ENCODE results near the gene IL1RAPL1.

- TF ChIP-seq CTCF (IDR thresholded peaks at IDR 0.05; ENCODE audit: insufficient read depth, low read depth, low read length) (no peak), EZH2 (IDR thresholded peaks at IDR 0.05; ENCODE audit: insufficient read depth, low read length) (no peak)
Observed at GRCh38 chrX:28670074-28670473, 82.8 kb downstream of the IL1RAPL1 start.
